GM20000 (cell line): Measurements from ENCODE around the gene TM9SF2.
"Not testable (repeated sequence)": the region's sequence is repeated elsewhere in the genome, so short reads cannot be mapped to it uniquely, and the experiment has no call there.

ENCODE experiments used
- DNase-seq: peaks from one replicate; pipeline ENCODE4 v3.0.0; 2012; ENCODE audit warnings: low spot score
- TF ChIP-seq, protein P1 (sequence below): IDR thresholded peaks from 2 replicates; pipeline ENCODE4 v1.5.1; 2012; ENCODE audit warnings: mild to moderate bottlenecking, control low read depth; ENCODE audit errors: extremely low read depth, missing control alignments

TM9SF2 gene

DNA sequence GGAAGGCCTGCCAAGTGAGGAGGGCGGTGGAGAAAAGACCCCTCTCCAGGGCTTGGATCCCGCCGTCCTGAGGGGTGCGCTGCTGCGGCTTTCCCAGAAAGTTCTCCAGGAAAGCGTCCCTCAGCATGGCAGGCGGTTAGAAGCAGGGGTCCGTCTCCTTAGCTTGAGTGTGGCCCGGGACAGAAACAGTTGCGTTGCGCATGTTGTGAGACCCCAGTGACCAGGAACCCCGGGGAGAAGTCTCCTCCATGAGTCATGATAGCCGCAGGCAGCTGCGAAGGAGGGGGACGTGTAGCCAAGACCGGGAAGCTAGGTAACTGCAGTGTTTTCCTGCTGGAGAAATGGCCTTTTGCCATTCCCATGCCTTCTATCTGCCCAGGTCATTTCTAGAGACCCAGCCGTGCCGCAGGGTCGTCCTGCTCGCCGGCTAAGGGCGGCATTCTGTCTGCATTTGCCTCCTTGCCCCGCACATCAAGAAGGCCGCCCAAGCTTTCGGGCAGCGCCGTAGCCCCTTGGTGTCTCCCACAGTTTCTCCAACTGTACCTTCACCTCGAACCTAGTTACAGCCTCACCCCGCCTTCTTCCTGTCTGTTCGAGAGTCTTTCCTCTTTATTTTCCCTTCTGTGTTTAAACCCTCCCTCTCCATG, 64.3 kb downstream of the TM9SF2 start:
- DNase-seq = no peak
- TF ChIP-seq, protein P1, sequence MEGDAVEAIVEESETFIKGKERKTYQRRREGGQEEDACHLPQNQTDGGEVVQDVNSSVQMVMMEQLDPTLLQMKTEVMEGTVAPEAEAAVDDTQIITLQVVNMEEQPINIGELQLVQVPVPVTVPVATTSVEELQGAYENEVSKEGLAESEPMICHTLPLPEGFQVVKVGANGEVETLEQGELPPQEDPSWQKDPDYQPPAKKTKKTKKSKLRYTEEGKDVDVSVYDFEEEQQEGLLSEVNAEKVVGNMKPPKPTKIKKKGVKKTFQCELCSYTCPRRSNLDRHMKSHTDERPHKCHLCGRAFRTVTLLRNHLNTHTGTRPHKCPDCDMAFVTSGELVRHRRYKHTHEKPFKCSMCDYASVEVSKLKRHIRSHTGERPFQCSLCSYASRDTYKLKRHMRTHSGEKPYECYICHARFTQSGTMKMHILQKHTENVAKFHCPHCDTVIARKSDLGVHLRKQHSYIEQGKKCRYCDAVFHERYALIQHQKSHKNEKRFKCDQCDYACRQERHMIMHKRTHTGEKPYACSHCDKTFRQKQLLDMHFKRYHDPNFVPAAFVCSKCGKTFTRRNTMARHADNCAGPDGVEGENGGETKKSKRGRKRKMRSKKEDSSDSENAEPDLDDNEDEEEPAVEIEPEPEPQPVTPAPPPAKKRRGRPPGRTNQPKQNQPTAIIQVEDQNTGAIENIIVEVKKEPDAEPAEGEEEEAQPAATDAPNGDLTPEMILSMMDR = no peak

DNA sequence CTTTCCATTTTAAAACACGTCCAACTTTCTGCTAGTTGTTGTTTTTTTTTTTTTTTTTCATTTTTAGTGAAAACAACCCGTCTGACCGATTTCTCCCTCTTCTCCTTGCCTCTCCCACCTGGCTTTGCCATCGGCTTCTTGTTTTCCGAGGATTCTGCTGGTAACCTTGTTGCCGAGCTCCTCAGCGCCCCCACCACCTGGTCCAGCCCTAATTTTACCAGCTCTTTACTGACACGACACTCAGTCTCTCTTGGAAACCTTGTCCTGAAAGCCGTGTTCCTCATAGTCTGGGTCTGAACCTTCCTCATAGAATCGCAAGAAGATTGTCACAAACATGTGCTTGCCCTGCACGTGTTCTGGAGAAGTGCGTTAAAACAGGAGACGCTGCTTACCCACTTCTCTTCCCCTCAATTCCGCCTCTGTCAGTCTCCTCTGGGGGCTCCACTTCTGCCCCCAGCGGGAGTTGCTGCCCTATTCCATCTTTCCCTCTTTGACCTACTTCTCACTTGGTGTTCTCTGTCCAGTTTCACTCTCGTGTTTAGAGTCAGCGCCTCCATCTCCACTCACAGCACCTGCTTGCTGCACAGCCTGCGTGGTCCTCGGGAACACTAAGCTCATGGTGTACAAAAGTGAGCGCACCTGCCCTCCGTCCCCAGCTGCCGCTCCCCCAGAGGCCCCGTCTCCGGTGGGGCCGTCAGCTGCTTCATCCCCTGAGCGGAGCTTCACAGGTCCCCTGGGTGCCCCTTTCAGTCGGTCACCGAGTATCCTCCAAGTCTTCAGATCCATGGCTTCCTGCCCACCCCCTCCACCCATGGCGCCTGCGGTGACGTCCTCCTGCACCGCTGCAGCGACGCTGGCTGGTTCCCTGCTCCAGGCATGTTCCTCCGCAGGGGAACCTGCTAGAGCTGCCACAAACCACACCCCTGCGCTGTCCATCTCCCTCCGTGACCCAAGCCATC, 65.1 kb downstream of the TM9SF2 start:
- TF ChIP-seq, protein P1 = no peak
- DNase-seq = peak; percentile 27

DNA sequence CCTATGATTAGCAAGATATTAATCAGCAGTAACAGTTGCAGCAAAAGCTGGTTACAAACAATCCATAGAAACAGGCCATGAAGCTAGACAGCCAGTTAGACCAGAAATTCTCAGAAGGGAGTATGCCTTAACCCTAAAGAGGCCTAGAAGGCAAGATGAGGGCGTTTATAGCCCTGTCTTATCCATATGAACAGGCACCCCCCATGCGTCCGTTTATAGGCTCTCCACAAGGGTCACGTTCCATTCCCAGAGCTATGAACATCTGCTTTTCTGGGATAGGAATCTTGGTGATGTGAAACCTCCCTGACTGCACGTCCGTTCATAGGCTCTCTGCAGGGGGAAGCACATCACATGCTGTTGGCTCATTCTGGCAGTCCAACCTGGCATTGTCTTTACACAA, 67.6 kb downstream of the TM9SF2 start:
- DNase-seq = not testable (repeated sequence)

DNA sequence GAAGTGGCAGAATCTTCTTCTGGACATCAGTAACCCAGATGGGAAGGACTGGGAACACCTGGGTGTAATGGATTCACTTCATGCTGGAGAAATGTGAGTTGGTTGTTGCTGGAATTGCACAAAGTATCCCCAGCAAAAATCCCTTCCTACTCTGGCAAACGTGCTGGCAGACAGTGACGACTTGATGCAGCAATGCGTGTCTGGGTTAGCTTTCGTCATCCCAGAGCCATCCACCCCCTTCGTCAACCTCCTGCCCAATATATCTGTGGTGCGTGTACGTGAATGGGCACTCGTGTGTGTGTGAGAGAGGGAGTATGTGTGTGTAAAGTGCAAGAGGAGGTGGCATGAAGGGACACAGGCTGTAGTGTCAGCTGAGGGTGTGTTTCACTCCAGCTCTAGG, 70.9 kb downstream of the TM9SF2 start:
- TF ChIP-seq, protein P1 = no peak
- DNase-seq = no peak

DNA sequence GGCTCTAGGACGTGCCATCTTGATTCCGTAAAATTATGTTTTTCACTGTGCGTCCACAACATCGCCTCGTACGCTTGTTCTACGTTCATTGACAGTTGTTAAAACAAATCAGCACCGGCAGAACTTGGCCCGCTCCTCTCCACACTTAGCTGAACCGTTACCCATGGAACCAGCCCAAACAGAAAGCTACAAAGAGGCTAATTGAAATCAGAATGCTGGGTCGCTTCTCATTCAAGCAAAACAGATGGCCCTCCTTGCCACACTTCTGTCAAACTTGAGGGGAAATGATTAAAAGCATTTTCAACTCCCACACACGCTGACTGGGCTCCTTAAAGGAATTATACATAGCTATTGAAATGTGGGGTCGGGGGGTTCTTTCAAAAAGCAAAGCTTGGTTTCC, 71.6 kb downstream of the TM9SF2 start:
- no peak for DNase-seq
- TF ChIP-seq, protein P1 = no peak

DNA sequence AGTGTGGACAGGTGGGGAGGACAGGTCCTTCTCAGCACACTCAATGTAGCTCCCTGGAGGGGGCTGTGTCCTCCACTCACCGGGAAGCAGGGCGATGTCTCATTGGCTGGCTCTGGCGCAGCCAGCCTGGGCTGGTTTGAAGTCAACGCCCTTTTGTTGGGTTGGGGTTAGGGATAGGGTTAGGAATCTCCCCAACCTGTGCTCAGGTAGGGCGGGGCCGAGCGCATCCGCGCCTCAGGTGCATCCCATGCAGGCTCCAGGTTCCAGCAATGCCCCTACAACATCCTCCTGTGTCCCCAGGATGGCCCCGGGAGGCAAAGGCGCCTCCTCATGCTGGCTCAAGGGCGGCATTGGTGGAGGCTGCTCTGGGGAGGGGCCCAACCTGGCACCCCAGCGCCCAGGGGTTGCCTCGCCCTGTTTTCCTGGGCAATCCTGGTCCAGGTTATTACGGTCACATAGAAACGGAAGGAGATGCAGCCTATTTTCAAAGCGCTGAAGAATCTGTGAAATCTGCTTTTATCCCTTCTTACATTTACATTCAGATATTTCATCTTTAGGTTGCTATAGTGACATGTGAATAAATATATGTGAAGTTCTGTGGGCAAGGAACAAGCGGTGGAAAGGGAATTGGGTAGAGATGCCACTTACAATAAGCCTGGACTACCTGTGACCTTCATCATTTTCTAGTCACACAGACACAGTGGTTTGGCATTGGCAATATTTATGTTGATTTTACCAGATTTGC, 74.3 kb downstream of the TM9SF2 start:
- TF ChIP-seq, protein P1 = no peak
- DNase-seq = no peak

DNA sequence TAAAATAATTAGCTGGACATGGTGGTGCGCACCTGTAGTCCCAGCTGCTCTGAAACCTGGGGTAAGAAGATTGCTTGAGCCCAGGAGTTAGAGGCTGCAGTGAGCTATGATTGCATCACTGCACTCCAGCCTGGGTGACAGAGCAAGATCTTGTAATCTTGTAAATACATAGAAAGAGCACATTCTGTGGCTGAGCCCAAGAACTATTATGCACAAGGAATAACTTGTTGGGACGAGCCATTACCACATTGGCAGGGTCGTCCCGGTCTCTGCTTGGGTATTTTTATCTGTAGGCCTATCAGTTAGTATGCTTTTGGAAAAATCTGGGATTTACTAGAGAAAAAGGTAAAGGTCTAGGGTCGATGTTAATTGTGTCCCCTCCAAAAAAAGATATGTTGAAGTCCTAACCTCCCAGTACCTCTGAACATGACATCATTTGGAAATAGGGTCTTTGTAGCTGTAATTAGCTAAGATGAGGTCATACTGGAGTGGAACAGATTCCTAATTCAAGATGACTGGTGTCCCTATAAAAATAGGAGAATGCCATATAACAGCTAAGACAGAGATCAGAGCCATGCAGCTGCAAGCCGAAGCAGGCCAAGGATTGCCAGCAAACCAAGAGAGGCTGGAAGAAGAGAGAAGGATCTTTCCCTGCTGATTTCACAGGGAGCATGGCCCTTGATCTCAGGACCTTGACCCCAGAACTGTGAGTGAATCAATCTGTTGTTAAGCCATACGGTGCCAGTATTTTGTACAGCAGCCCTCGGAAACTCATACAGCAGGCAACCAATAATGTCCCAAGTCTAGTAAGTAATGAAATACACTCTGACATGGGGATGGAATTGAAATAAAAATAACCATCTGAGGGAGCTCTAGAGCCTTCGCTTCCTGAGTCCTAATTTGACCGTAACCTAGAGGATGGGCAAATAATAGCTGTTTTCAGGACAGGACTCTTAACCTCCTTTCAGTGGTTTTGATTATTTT, 77.0 kb downstream of the TM9SF2 start:
- TF ChIP-seq, protein P1 = no peak
- DNase-seq = no peak
